Fibroblast of gingiva (primary cell): Measurements from ENCODE around the gene GRP.

Experiments
- DNase-seq: peaks from one replicate; pipeline ENCODE4 v3.0.0-alpha.2; 2011; ENCODE audit warnings: low read depth

GRP gene

GRCh38 chr18:59219672-59220163 lies at the start of gene GRP:
Gene GRP, plus strand, starts transcription at chr18:59220158. Its CDS starts 108 bp downstream, at chr18:59220266.
- no peak for DNase-seq

GRCh38 chr18:59172664-59173249 lies 47.2 kb upstream of the GRP start:
- no peak for DNase-seq

- no peak for DNase-seq
Measured at GRCh38 chr18:59177485-59177884, 42.5 kb upstream of the GRP start.

- DNase-seq, result peak; percentile 29
Measured at GRCh38 chr18:59180150-59180845, 39.7 kb upstream of the GRP start.

- DNase-seq, result no peak
Measured at GRCh38 chr18:59182673-59183072, 37.3 kb upstream of the GRP start.

- no peak for DNase-seq
Measured at GRCh38 chr18:59189008-59189407, 30.9 kb upstream of the GRP start.

GRCh38 chr18:59189746-59190145 lies 30.2 kb upstream of the GRP start:
- DNase-seq, result no peak

GRCh38 chr18:59196161-59196725 lies 23.7 kb upstream of the GRP start:
- no peak for DNase-seq

- no peak for DNase-seq
Measured at GRCh38 chr18:59197636-59198035, 22.3 kb upstream of the GRP start.

GRCh38 chr18:59198215-59198614 lies 21.7 kb upstream of the GRP start:
- DNase-seq, result no peak

- DNase-seq, result no peak
Measured at GRCh38 chr18:59200787-59201186, 19.2 kb upstream of the GRP start.

- no peak for DNase-seq
Measured at GRCh38 chr18:59202258-59202820, 17.6 kb upstream of the GRP start.

GRCh38 chr18:59207506-59207905 lies 12.5 kb upstream of the GRP start:
- no peak for DNase-seq

- DNase-seq, result no peak
Measured at GRCh38 chr18:59208602-59209125, 11.3 kb upstream of the GRP start.

- DNase-seq, result no peak
Measured at GRCh38 chr18:59210299-59210698, 9.7 kb upstream of the GRP start.

GRCh38 chr18:59211629-59212028 lies 8.3 kb upstream of the GRP start:
- DNase-seq, result no peak

- DNase-seq, result no peak
Measured at GRCh38 chr18:59218018-59218417, 1.9 kb upstream of the GRP start.

GRCh38 chr18:59220164-59220783 lies 316 bp downstream of the GRP start:
- no peak for DNase-seq

- no peak for DNase-seq
Measured at GRCh38 chr18:59220784-59221765, 1.1 kb downstream of the GRP start.

- no peak for DNase-seq
Measured at GRCh38 chr18:59222341-59222740, 2.4 kb downstream of the GRP start.

- peak; percentile 12 for DNase-seq
Measured at GRCh38 chr18:59228351-59228750, 8.4 kb downstream of the GRP start.
